H9 (cell line): Measurements from ENCODE around the gene FAM81A. TPM values are rescaled to one million over a fixed set of nuclear protein-coding genes. Genes with fewer than 3 reads are reported as not detected.

Source experiments
- DNase-seq: peaks from one replicate; pipeline ENCODE4 v3.0.0-alpha.2; 2017
- H2AFZ ChIP-seq: one replicate; pipeline ENCODE4 v1.6.1; 2013; ENCODE audit warnings: mild to moderate bottlenecking, low read length, control low read depth, moderate library complexity
- H2AK5ac ChIP-seq: 2 replicates; pipeline ENCODE4 v1.6.1; 2013; ENCODE audit warnings: low read length, control low read depth, mixed read lengths; ENCODE audit not compliant: insufficient read length
- H2BK120ac ChIP-seq: one replicate; pipeline ENCODE4 v1.6.1; 2013; ENCODE audit warnings: low read depth, mild to moderate bottlenecking, low read length, control low read depth, inconsistent platforms; ENCODE audit not compliant: poor library complexity, severe bottlenecking
- H2BK12ac ChIP-seq: 2 replicates; pipeline ENCODE4 v1.6.1; 2013; ENCODE audit warnings: low read length, control low read depth, mixed read lengths, low read depth; ENCODE audit not compliant: insufficient read length
- H2BK15ac ChIP-seq: 2 replicates; pipeline ENCODE4 v1.6.1; 2013; ENCODE audit warnings: low read depth, low read length, control low read depth
- H2BK20ac ChIP-seq: one replicate; pipeline ENCODE4 v1.6.1; 2013; ENCODE audit warnings: low read depth, mild to moderate bottlenecking, low read length, control low read depth, inconsistent platforms; ENCODE audit not compliant: poor library complexity, severe bottlenecking
- H2BK5ac ChIP-seq: 2 replicates; pipeline ENCODE4 v1.6.1; 2013; ENCODE audit warnings: low read length, control low read depth, mixed read lengths; ENCODE audit not compliant: insufficient read length
- H3K14ac ChIP-seq: 2 replicates; pipeline ENCODE4 v1.6.1; 2013; ENCODE audit warnings: low read length, control low read depth; ENCODE audit not compliant: insufficient read depth
- H3K18ac ChIP-seq: 2 replicates; pipeline ENCODE4 v1.6.1; 2013; ENCODE audit warnings: low read depth, mild to moderate bottlenecking, mixed read lengths, low read length, control low read depth; ENCODE audit not compliant: insufficient read length
- H3K23ac ChIP-seq: 2 replicates; pipeline ENCODE4 v1.6.1; 2013; ENCODE audit warnings: low read length, control low read depth, mixed read lengths, low read depth; ENCODE audit not compliant: insufficient read length
- H3K23me2 ChIP-seq: 2 replicates; pipeline ENCODE4 v1.6.1; 2013; ENCODE audit warnings: low read depth, mild to moderate bottlenecking, mixed read lengths, low read length, control low read depth; ENCODE audit not compliant: insufficient read length, poor library complexity, severe bottlenecking
- H3K27ac ChIP-seq: 2 replicates; pipeline ENCODE4 v1.5.1; 2013; ENCODE audit warnings: low read length, control low read depth, mixed read lengths, low read depth; ENCODE audit not compliant: insufficient read length
- H3K27me3 ChIP-seq: 2 replicates; pipeline ENCODE4 v1.6.1; 2013; ENCODE audit warnings: low read length, control low read depth, inconsistent platforms; ENCODE audit not compliant: insufficient read depth
- H3K4ac ChIP-seq: 2 replicates; pipeline ENCODE4 v1.6.1; 2013; ENCODE audit warnings: low read depth, mild to moderate bottlenecking, control low read depth, inconsistent platforms, low read length, moderate library complexity
- H3K4me1 ChIP-seq: 2 replicates; pipeline ENCODE4 v1.6.1; 2013; ENCODE audit warnings: low read length, control low read depth, inconsistent platforms; ENCODE audit not compliant: insufficient read depth
- H3K4me2 ChIP-seq: 2 replicates; pipeline ENCODE4 v1.6.1; 2013; ENCODE audit warnings: low read length, control low read depth, mixed read lengths; ENCODE audit not compliant: insufficient read length, insufficient read depth
- H3K56ac ChIP-seq: 2 replicates; pipeline ENCODE4 v1.6.1; 2013; ENCODE audit warnings: low read depth, mild to moderate bottlenecking, mixed read lengths, low read length, control low read depth; ENCODE audit not compliant: insufficient read length
- H3K79me1 ChIP-seq: 2 replicates; pipeline ENCODE4 v1.6.1; 2013; ENCODE audit warnings: low read depth, mild to moderate bottlenecking, moderate library complexity, low read length, control low read depth, inconsistent platforms; ENCODE audit not compliant: insufficient read depth, poor library complexity, severe bottlenecking
- H3K79me2 ChIP-seq: 2 replicates; pipeline ENCODE4 v1.6.1; 2013; ENCODE audit warnings: low read length, control low read depth, inconsistent platforms; ENCODE audit not compliant: insufficient read depth
- H3K9ac ChIP-seq: 2 replicates; pipeline ENCODE4 v1.6.1; 2013; ENCODE audit warnings: low read length, control low read depth, mixed read lengths; ENCODE audit not compliant: insufficient read length; ENCODE audit errors: extremely low read depth
- H3K9me3 ChIP-seq: one replicate; pipeline ENCODE4 v1.6.1; 2013; ENCODE audit warnings: low read depth, low read length, inconsistent platforms; ENCODE audit not compliant: control insufficient read depth
- H3T11ph ChIP-seq: one replicate; pipeline ENCODE4 v1.6.1; 2013; ENCODE audit warnings: mild to moderate bottlenecking, low read length, control low read depth, inconsistent platforms
- H4K20me1 ChIP-seq: one replicate; pipeline ENCODE4 v1.6.1; 2013; ENCODE audit not compliant: control insufficient read depth, insufficient read length, insufficient read depth
- H4K5ac ChIP-seq: 2 replicates; pipeline ENCODE4 v1.6.1; 2013; ENCODE audit warnings: low read depth, mild to moderate bottlenecking, mixed read lengths, low read length, control low read depth; ENCODE audit not compliant: insufficient read length
- H4K8ac ChIP-seq: replicated peaks from 2 replicates; pipeline ENCODE4 v1.6.1; 2013; ENCODE audit warnings: low read length, control low read depth, mixed read lengths, low read depth; ENCODE audit not compliant: insufficient read length
- H4K91ac ChIP-seq: 2 replicates; pipeline ENCODE4 v1.6.1; 2013; ENCODE audit warnings: low read depth, mild to moderate bottlenecking, moderate library complexity, mixed read lengths, low read length, control low read depth; ENCODE audit not compliant: insufficient read length
- H3K27ac Mint-ChIP-seq, 3 experiments: 2 replicates in 2 of 3; 3 replicates in 1 of 3; pipeline ENCODE4 v1.8.0; 2020 to 2021; ENCODE audit warnings: mixed read lengths in 3 of 3, mild to moderate bottlenecking in 1 of 3, moderate library complexity in 1 of 3
- H3K27me3 Mint-ChIP-seq: 2 replicates; pipeline ENCODE4 v1.8.0; 2021; ENCODE audit warnings: low read depth, mild to moderate bottlenecking, moderate library complexity, mixed read lengths
- H3K36me3 Mint-ChIP-seq, 3 experiments: 2 replicates in 2 of 3; 3 replicates in 1 of 3; pipeline ENCODE4 v1.8.0; 2020 to 2021; ENCODE audit warnings: low read depth in 3 of 3, mixed read lengths in 3 of 3; ENCODE audit not compliant: insufficient read depth in 1 of 3
- H3K4me1 Mint-ChIP-seq, 2 experiments: 2 replicates each; pipeline ENCODE4 v1.8.0; 2020; ENCODE audit warnings: mixed read lengths in 2 of 2
- H3K4me3 Mint-ChIP-seq, 2 experiments: 2 replicates in 1 of 2; 3 replicates in 1 of 2; pipeline ENCODE4 v1.8.0; 2020 to 2021; ENCODE audit warnings: mild to moderate bottlenecking in 2 of 2, mixed read lengths in 2 of 2, moderate library complexity in 1 of 2
- H3K9me3 Mint-ChIP-seq, 2 experiments: 2 replicates in 1 of 2; 3 replicates in 1 of 2; pipeline ENCODE4 v1.8.0; 2020; ENCODE audit warnings: mild to moderate bottlenecking in 2 of 2, mixed read lengths in 2 of 2, moderate library complexity in 1 of 2
- CTCF ChIP-seq: fragments of 200-600 bp; sonication (generic); conservative IDR thresholded peaks from 3 replicates; pipeline ENCODE4 v1.8.0; 2021; ENCODE audit warnings: antibody characterized with exemption, mild to moderate bottlenecking
- WGBS: extraction: QIAGEN DNeasy Blood & Tissue Kit; methylation state at CpG from one replicate; pipeline ENCODE4 v1.1.7; 2013; ENCODE audit warnings: missing lambda C conversion rate, low lambda C conversion rate, mixed read lengths; ENCODE audit not compliant: insufficient read length; ENCODE audit errors: extremely low coverage; 5-methylcytosine and 5-hydroxymethylcytosine counted together
- total RNA-seq: library from RNA; stranded (reverse); gene quantifications from 2 replicates; pipeline ENCODE4 v1.2.1, GENCODE V29; 2021

The FAM81A gene
- total RNA-seq, 1 experiment from 2014 or later, result 1.7 TPM

GRCh38 chr15:59410391-59410896 lies 27.5 kb upstream of the FAM81A start:
- Histone ChIP-seq H3K18ac (no peak overlapping the region), H2BK20ac (no peak overlapping the region), H3K4me2 (no peak overlapping the region), H3K14ac (no peak overlapping the region), H2AK5ac (no peak overlapping the region), H3K4ac (no peak overlapping the region), H3K9ac (no peak overlapping the region), H4K8ac (no peak overlapping the region), H3K79me1 (no peaks in the 10 kb centered on the region), H3K9me3 (no peaks in the 10 kb centered on the region), H3K27me3 (no peaks in the 10 kb centered on the region), H3K79me2 (no peaks in the 10 kb centered on the region), H3T11ph (no peak overlapping the region), H3K23me2 (no peaks in the 10 kb centered on the region), H2BK12ac (no peak overlapping the region), H4K5ac (no peak overlapping the region), H2AFZ (no peak overlapping the region), H3K27ac (no peak overlapping the region), H3K23ac (no peak overlapping the region), H2BK5ac (no peak overlapping the region), H3K4me1 (no peaks in the 10 kb centered on the region), H3K56ac (no peak overlapping the region), H2BK15ac (no peak overlapping the region), H4K91ac (no peak overlapping the region), H4K20me1 (no peaks in the 10 kb centered on the region), H2BK120ac (no peak overlapping the region)
- H3K9me3 Mint-ChIP-seq, result no peaks in the 10 kb centered on the region
- H3K4me3 Mint-ChIP-seq, result no peak overlapping the region
- TF ChIP-seq CTCF, result no peak
- WGBS, result no CpG with 5 or more reads among the region's 2 CpGs
- no peaks in the 10 kb centered on the region; the same call in none of the 2 replicates for H3K27me3 Mint-ChIP-seq
- no peak for DNase-seq
- peaks cover 3 to 18% of the 10 kb centered on the region in 2 experiments; a peak in 2 of 4 replicates for H3K4me1 Mint-ChIP-seq
- H3K36me3 Mint-ChIP-seq, result peaks cover 0 to 4% (median 0%) of the 10 kb centered on the region in 3 experiments; a peak in 1 of 7 replicates
- no peak overlapping the region; a peak in 1 of 7 replicates for H3K27ac Mint-ChIP-seq
